GM19025 (cell line): ENCODE results near the gene FOXP3.
"Not testable (repeated sequence)": the region's sequence is repeated elsewhere in the genome, so short reads cannot be mapped to it uniquely, and the experiment has no call there.

Experiments used
- ATAC-seq: cut with Tn5 transposase; IDR thresholded peaks from one replicate; pipeline ENCODE4 v1.9.1; 2021; ENCODE audit warnings: mild to moderate bottlenecking, low read depth, moderate library complexity; ENCODE audit not compliant: unreplicated experiment

The FOXP3 gene

DNA sequence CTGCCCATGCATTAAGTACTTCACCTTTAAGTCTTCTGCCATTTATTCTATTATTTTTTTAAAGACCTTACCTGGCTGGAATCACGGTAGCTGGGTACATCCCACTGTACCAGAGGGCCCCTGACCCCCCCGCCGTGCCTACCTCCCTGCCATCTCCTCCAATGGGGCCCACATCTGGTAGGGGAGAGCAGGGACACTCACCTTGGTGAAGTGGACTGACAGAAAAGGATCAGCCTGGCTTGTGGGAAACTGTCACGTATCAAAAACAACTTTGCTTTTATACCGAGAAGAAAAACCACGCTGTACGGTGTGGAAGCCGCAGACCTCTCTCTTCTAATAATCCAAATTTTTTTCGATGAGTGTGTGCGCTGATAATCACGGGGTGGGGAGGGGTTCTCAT lies at the start of gene FOXP3:
Gene FOXP3, minus strand, starts transcription at position 251 of the 400 bp plus-strand sequence. CDS start 6,205 bp downstream, outside the sequence.
- ATAC-seq: no peak

DNA sequence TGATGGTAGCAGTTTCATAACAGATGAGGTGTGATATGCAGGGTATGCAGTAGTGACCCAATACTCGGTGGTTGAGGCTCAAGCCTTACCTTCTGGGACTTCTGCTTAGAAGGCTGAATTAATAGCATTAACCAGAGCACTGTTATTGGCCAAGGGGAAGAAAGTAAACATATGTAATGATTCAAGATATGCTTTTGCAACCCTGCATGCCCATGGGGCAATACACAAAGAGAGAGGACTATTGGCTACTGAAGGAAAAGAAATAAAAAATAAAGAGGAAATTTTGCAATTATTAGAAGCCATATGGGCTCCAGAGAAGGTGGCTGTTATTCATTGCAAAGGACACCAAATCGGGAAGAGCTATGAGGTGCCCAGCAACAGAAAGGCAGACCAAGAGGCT lies 47.7 kb upstream of the FOXP3 start:
- ATAC-seq: no peak

- no peak for ATAC-seq
Measured at GRCh38 chrX:49310371-49310770, 45.9 kb upstream of the FOXP3 start.

DNA sequence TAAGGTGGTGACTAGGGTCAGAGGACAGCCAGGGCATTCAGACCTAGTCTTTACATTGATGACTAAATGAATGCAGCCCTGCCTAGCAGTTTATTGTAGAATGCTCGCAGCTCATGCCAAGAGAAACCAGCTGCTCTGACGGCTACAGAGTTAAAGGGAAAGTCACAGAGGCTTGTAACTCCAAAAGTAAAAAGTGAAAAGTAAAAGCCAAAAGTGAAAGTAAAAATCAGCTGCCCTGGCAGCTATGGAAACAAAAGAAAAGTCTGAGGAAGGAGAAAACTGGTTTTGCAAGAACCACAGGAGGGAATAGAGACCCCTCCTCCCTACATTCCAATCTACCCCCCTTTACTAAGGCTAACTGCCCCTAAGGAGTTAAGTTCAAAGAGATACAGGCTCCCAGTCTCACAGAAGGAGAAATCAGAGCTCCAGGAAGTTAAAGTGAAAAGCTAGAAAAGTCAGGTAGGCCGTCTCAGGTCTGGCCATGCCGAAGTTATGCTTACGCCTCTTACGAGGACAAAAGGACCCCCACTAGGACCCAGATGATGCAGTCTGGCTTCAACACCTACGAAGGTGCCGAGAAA lies 45.0 kb upstream of the FOXP3 start:
- no peak for ATAC-seq

GRCh38 chrX:49308604-49309269 lies 44.2 kb upstream of the FOXP3 start:
- no peak for ATAC-seq

DNA sequence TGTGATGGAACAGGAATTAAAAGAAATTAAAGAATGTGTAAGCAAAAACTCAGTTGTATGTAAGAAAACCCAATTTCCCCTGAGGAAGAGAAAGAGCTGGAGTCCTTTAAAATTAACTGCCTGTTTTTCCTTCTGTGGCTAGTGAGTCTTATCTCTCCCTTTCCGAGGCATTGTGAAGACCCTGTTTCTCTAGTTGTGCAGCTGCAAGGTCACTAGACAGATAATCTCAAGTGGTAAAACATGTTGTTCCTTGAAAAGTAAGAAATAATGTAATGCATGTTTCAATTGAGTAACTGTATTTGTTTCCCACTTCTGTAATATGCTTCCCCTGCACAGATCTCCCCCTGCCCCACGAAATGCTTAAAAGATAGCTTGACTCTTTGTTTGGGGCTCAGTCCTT lies 43.3 kb upstream of the FOXP3 start:
- not testable (repeated sequence) for ATAC-seq

DNA sequence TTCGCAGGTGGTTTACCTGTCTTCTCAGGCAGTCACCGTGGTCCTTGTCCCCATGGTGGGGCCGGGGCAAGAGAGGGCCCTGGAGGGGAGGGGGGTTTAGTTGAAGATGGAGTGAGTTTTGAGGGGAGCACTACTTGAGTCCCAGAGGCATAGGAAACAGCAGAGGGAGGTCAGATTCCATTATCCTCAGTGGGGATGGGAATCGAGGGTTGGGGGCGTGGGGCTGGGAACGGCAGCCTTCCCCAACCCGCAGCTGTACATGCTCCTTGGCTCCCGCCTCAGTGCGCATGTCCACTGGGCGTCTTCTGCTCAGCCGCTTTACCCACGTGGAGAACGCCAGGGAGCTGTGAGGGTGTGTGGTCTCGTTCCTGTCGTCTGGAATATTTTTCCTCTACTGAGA lies 38.8 kb upstream of the FOXP3 start, which contains the start of gene GAGE10:
Gene GAGE10, plus strand, starts transcription at position 301 of the 400 bp plus-strand sequence. CDS start 1,214 bp downstream, outside the sequence.
- no peak for ATAC-seq

- ATAC-seq: no peak
Measured at GRCh38 chrX:49300703-49301102, 36.2 kb upstream of the FOXP3 start.

- not testable (repeated sequence) for ATAC-seq
Measured at GRCh38 chrX:49299293-49299692, 34.8 kb upstream of the FOXP3 start.

DNA sequence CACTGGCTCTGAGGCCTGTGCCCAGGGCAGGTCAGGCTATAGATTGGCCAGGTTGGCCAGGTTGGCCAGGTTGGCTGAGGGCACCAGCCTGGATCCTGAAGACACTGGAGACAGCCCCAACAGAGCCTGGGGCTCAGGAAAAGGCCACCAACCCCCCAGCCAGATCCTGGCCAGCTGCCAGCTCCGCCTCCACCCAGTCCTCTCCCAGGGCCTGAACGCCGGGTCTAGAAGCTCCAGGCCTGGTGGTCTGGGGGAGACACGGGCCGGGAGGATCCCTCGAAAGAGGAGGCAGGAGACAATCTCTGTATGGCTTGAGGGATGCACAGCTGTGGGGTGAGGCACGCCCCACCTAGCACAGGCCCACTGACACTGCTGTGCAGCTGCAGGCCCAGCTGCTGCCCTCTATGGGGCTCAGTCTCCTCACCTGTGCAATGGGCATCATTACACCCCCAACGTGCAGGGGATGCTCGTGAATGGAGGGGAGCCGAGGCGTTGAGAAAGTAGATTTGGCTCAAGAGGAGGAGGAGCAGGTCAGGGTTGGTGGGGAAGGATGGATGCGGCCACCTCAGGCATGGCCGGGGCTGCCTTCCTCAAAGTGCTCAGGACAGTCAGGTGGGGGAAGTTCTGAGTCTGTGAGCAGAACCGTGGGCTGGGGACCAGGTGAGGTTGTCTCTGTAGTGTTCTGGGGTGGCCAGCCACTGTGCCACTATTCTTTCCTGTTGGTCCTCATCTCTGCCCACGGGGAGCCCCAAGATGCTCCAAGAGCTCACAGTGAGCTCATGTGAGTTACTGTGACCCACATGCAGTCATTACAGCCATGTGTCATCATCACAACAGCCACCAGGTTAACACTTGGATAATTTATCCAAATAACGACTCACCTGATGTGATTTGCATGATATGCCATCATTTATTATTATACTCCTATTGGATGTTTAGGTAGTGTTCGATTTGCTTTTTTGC lies 28.2 kb upstream of the FOXP3 start:
- no peak for ATAC-seq

DNA sequence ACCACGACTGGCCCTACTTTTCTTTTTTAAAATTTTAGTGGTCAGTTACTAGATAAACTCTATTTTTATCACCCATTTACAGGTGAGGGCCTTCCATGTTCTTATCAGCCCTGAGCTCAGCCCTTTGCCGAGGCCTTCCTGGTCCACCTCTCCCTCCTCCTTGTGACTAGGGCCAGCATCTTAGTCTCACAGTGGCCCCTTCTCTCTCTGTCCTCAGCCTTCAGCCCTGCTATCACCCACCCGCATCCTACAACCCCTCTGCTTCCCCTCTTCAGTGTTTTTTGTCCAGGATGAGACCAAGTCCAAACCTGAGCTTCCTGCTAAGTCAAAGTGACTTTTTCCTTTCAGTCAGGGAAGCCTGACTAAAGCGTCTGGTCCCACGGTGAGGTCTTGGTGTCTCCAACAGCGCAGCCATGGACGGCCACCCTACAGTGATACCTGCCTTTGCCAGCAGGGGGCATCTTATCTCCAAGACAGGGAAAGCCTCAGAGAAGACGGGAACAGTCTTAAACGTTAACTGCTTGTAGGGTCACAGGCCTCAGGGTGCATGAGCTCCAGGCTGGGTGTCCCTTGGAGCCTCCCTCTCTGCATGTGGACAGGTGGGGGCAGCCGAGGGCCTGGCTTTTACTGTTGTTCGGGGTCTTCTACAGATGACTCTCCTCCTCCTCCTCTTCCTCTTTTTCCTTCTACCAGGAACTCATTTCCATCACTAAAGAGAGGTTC lies 27.3 kb upstream of the FOXP3 start:
- no peak for ATAC-seq

GRCh38 chrX:49290215-49290614 lies 25.7 kb upstream of the FOXP3 start:
- ATAC-seq: no peak

DNA sequence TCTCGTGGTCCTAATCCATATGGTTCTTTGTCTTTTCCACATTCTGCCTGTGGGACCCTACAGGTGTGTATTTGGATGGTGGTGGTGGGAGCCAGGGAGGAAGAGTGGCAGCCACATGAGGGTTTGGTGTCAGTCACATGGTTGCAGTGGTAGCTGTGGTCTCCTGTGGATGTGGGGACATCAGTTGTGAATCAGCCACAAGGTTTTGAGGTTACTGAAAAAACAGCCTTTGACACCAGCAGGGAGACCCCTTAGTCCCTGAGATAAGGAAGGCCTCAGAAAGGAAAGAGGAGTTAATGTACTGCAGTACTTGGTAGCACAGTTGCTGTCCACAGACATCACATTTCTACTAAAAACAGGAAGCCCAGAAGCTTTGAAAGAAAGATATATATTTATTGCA lies 23.2 kb upstream of the FOXP3 start:
- ATAC-seq: no peak

GRCh38 chrX:49286581-49286980 lies 22.1 kb upstream of the FOXP3 start:
- ATAC-seq: no peak

- ATAC-seq: no peak
Measured at GRCh38 chrX:49286136-49286535, 21.6 kb upstream of the FOXP3 start.

DNA sequence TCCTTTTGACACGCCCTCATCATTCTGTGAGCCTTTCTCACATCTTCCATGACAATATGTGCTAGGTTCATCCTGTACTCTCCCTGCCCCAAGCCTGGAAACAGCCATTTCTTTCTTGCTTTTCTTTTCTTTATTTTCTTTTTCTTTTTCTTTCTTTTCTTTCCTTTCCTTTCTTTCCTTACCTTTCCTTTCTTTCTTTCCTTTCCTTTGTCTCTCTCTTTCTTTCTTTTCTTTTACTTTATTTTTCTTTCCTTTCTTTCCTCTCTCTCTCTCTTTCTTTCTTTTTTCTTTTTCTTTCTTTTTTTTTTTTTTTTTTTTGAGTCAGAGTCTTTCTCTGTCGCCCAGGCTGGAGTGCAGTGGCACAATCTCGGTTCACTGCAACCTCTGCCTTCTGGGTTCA lies 19.7 kb upstream of the FOXP3 start:
- ATAC-seq: no peak

GRCh38 chrX:49282647-49283011 lies 18.1 kb upstream of the FOXP3 start:
- ATAC-seq: no peak

DNA sequence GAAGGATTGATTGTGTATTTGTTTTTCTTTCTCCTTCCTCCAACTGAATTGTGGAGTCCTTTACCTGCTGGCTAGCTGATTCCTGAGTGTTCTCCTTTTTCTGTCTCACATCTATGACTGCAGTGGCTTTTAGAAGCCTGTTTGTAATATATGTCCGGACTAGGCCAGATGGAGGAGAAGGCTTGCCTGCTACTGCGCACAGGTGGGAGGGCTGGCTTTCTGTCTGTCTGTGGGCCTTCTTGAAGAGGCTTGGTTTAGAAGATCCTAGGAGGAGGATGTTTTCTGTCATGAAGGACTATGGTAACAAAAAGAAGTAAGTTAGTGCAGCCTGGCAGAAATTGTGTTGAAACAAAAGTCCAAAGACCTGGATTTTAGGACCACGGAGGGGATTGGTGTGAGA lies 13.6 kb upstream of the FOXP3 start:
- no peak for ATAC-seq

DNA sequence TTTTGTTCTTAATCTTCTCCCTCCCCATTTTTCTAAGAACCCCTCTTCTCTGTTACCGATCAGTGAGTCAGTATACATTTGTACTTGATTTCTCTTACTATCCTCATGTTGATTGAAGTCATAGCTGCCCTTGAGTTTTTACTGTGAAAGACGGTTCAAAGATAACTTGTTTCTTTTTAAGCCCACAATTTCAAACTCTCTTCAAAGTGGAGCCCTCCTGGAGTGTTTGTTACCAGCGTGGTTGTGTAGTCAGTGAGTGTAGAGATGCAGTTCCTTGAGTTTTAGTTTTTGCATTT lies 13.0 kb upstream of the FOXP3 start:
- no peak for ATAC-seq

DNA sequence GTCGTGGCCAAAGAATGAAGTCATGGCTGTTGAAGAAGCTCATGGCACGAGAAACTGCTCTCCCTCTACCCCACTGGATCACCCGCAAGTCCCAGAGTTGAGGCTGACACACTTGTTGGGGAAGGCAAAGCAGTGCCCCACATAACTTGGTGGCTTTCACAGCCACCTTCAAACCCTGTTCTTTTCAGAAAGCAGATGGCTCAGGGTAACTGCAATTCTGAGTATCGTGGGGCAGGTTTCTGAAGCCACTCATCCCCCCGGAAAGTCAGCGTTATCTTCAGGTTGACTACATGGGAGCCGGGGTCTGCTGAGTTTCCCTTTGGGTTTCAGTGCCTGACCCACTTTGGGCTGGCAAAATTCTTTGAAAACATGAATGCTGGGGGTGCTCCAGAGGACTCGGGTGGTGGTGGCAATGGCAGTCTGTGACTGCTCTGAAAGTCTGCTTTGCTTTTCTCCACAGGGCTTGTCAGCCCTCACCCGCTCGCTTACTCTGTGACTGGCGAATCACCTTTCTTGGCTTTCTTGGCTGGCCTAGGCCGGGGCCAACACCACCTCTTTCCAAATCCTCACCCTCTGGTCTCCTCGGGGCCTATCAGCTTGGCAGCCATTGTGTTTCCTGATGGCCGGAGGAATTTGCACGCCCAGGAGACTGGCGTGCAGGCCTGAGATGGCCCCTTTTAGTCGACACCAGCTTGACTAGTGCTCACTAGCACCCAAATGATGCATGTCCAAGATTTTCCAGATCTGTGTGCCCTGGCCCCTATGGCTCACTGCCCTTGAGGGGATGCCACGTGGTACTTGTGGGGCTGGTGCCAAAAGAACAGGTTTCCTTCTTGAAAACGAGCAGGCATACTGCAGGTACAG lies 12.4 kb upstream of the FOXP3 start:
- ATAC-seq: no peak
